ENCODE results near the gene NFE2.

The NFE2 gene

DNA sequence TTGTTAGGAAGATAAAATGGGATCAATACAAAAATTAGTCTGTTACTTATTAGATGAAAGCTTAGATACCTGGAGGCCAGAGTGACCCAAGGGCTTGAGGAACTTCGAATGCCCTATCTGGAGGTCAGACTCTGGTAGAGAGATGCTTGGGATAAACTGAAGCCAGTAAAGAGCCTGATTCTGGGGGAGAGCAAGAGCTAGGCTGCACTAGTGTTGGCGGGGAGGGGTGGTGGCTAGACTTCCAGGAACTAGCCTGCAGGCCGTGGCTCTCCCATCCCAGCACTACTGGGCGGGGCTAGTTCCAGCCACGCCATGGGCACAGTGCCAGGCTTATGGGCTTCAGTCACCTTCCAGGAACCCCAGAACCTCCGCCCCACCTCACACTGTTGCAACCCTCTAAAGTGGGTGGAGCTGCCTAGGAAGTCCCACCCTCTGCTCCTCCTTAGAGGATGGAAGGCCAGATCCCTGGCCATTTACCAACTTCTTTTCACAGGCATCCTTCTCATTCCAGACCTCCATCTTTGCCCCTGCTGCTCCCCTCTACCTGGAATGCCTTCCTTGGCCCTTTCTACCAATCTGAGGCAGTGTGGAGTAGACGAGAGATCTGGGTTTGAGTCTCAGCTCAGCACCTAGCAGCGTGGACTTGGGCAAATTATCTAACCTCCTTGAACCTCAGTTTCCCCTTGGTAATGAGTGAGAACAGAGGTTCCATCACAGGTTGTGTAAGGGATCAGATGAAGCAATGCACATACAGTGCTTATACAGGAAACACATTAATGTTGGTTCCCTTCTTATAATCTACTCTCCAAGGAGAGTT is 6.3 kb upstream of the NFE2 start:
- Histone ChIP-seq H3K27ac (ENCODE audit: insufficient read depth, low read length, poor library complexity, severe bottlenecking) (no peak overlapping the region), H3K36me3 (ENCODE audit: control insufficient read depth, insufficient read depth, low read length) (no peaks in the 10 kb centered on the region), H3K4me3 (ENCODE audit: insufficient read depth, low read depth, low read length, poor library complexity, severe bottlenecking) (no peak overlapping the region), H3K9me3 (ENCODE audit: control insufficient read depth, low read length) (no peaks in the 10 kb centered on the region), H3K27me3 (replicated peaks; ENCODE audit: control insufficient read depth, insufficient read depth, low read length, poor library complexity, severe bottlenecking) (no peaks in the 10 kb centered on the region), H3K4me1 (ENCODE audit: control insufficient read depth, insufficient read depth, low read length, poor library complexity, severe bottlenecking) (no peaks in the 10 kb centered on the region)
- no peak for DNase-seq

DNA sequence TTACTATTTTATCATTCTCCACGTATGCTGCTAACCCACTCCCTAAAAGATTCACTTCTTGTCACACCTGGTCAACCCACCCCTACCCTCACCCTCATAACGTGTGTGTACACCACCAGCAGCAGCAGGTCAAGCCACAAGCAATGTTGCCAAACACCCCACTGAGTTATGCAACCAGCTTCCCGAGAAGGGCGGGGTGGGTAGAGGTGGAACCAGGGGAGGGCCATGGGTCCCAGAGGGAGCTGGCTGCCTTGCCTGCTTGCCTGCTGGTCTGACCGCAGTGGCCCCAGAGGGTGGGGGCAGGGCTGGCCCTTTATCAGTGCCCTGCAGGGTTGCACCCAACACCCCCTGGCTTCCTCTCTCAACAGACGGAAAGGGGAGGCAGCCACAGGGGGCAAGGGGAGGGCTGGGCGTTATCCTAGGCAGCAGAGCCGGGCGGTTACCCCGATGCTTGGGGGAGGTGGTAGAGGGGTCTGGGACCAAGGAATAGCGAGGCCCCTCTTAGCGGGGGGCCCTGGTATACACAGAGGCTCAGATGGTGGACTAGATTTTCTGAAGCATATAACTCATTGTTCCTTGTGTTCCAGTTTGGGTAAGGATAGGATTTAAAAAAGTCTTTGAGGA is 3.5 kb upstream of the NFE2 start:
- Histone ChIP-seq H3K36me3 (ENCODE audit: control insufficient read depth, insufficient read depth, low read length) (no peaks in the 10 kb centered on the region), H3K4me3 (ENCODE audit: insufficient read depth, low read depth, low read length, poor library complexity, severe bottlenecking) (no peak overlapping the region), H3K27me3 (replicated peaks; ENCODE audit: control insufficient read depth, insufficient read depth, low read length, poor library complexity, severe bottlenecking) (peaks cover 17% of the 10 kb centered on the region), H3K4me1 (ENCODE audit: control insufficient read depth, insufficient read depth, low read length, poor library complexity, severe bottlenecking) (peaks cover 4% of the 10 kb centered on the region), H3K27ac (ENCODE audit: insufficient read depth, low read length, poor library complexity, severe bottlenecking) (no peak overlapping the region), H3K9me3 (ENCODE audit: control insufficient read depth, low read length) (no peaks in the 10 kb centered on the region)
- DNase-seq: no peak

DNA sequence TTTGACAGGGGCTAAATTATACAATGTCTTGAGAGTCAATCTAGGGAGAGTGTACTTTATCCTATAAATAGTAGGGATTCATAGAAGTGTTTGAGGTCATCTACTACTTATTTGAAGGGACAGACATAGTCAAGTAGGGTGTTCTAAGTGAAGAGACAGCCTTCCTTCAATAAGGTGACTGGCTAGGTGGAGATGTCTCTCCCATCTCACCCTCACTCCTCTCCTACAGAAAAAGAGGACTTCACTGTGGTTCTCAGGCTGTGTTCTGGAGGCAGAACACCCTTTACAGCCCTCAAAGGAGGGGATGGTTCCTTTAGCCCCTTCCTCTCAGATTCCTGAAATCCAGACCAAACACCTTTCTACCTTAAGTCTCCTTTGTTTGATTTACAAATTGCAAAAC is 2.8 kb upstream of the NFE2 start:
- peaks cover 17% of the 10 kb centered on the region for H3K27me3 ChIP-seq (replicated peaks; ENCODE audit: control insufficient read depth, insufficient read depth, low read length, poor library complexity, severe bottlenecking)
- H3K27ac ChIP-seq (ENCODE audit: insufficient read depth, low read length, poor library complexity, severe bottlenecking): no peak overlapping the region
- DNase-seq: no peak
- no peaks in the 10 kb centered on the region for H3K9me3 ChIP-seq (ENCODE audit: control insufficient read depth, low read length)
- no peaks in the 10 kb centered on the region for H3K36me3 ChIP-seq (ENCODE audit: control insufficient read depth, insufficient read depth, low read length)
- no peak overlapping the region for H3K4me3 ChIP-seq (ENCODE audit: insufficient read depth, low read depth, low read length, poor library complexity, severe bottlenecking)
- peaks cover 4% of the 10 kb centered on the region for H3K4me1 ChIP-seq (ENCODE audit: control insufficient read depth, insufficient read depth, low read length, poor library complexity, severe bottlenecking)

DNA sequence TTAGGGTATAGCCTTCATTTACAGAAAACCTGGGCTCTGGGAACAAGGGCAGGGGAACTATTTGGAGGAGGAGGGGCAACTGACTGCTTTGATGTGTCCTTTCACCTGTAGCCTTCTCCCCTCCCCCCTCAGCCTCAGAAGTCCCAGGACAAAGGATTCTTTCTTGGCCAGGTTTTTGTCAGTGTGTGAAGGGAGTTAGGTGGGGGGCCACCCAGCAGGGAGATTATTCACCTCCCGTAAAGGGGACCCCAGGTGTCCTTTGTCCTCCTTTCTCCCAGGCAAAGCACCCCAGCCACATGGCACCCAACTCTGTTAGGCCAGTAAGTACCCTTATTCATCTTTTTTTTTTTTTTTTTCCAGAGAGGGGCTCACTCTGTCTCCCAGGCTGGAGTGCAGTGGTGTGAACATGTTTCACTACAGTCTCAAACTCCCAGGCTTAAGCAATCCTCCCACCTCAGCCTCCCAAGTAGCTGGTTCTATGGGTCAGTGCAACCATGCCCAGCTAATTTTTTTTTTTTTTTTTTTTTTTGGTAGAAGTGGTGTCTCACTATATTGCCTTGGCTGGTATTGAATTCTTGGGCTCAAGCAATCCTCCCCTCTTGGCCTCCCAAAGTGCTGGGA is 723 bp upstream of the NFE2 start:
- H3K27ac ChIP-seq (ENCODE audit: insufficient read depth, low read length, poor library complexity, severe bottlenecking): no peak overlapping the region

DNA sequence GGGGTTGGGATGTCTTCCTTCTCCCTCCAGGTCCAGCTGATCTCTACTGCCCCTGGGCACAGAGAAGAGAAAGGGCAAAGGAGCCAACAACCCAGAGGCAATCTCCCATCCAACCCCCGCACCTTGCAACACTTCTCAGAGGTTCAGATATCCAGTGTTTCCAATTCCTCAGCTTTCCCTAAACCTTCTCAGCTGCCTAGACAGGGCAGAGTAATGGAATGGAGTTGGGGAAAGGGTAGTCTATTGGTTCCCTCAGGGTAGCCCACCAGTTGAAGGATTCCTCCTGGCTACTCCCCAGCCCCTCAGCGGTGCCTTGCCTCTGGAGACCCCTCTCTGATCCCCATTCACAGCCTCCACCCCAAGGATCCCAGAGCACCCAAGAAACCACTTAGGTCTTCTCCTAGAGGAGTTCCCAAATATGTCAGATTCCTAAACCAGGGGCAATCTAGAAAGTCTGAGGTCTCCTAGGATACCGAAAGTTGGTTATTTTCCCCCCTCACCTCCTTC is 537 bp downstream of the NFE2 start:
- DNase-seq: no peak
- Histone ChIP-seq H3K4me3 (ENCODE audit: insufficient read depth, low read depth, low read length, poor library complexity, severe bottlenecking) (no peak overlapping the region), H3K27me3 (replicated peaks; ENCODE audit: control insufficient read depth, insufficient read depth, low read length, poor library complexity, severe bottlenecking) (peaks cover 17% of the 10 kb centered on the region), H3K36me3 (ENCODE audit: control insufficient read depth, insufficient read depth, low read length) (no peaks in the 10 kb centered on the region), H3K9me3 (ENCODE audit: control insufficient read depth, low read length) (no peaks in the 10 kb centered on the region), H3K27ac (ENCODE audit: insufficient read depth, low read length, poor library complexity, severe bottlenecking) (no peak overlapping the region), H3K4me1 (ENCODE audit: control insufficient read depth, insufficient read depth, low read length, poor library complexity, severe bottlenecking) (peaks cover 4% of the 10 kb centered on the region)

More for the DNA sequence above, 723 bp upstream of the NFE2 start:
- H3K9me3 ChIP-seq (ENCODE audit: control insufficient read depth, low read length): no peaks in the 10 kb centered on the region
- no peak overlapping the region for H3K4me3 ChIP-seq (ENCODE audit: insufficient read depth, low read depth, low read length, poor library complexity, severe bottlenecking)
- H3K27me3 ChIP-seq (replicated peaks; ENCODE audit: control insufficient read depth, insufficient read depth, low read length, poor library complexity, severe bottlenecking): peaks cover 17% of the 10 kb centered on the region
- H3K4me1 ChIP-seq (ENCODE audit: control insufficient read depth, insufficient read depth, low read length, poor library complexity, severe bottlenecking): peaks cover 4% of the 10 kb centered on the region
- H3K36me3 ChIP-seq (ENCODE audit: control insufficient read depth, insufficient read depth, low read length): no peaks in the 10 kb centered on the region
- DNase-seq: no peak

DNA sequence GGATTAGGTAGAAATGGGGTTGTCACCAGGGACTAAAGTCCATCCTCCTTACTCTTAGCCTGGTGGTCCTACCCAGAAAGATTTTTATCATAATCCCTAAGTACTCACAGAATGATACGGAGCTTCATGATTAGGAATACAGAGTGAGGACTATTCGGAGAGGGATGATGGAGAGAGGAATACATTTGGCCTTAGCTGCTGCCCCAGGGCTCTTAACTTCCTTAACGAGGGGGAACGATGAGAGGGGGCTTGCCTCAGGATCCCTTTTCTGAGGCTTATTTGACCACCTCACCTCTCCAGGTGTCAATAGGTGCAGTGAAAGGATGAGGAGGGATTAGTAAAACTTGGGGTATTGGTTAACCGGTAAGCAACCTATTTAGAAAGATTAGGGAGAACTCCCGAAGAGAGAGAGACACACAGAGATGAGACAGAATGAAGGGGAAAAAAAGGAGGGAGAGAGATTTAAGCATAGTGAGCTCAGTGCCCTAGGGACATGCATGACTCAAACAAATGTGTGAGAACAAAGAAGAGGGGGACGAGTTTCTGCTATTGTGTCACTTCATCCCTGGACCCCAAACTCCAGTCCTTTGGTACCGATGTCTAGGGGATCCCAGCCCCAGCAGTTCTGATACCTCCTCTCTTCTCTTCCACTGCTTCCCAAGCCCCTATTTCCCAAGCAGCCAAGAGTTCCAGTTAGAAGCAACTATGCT is 1.1 kb downstream of the NFE2 start:
- Histone ChIP-seq H3K36me3 (ENCODE audit: control insufficient read depth, insufficient read depth, low read length) (no peaks in the 10 kb centered on the region), H3K27me3 (replicated peaks; ENCODE audit: control insufficient read depth, insufficient read depth, low read length, poor library complexity, severe bottlenecking) (peaks cover 17% of the 10 kb centered on the region), H3K9me3 (ENCODE audit: control insufficient read depth, low read length) (no peaks in the 10 kb centered on the region), H3K4me3 (ENCODE audit: insufficient read depth, low read depth, low read length, poor library complexity, severe bottlenecking) (no peak overlapping the region), H3K27ac (ENCODE audit: insufficient read depth, low read length, poor library complexity, severe bottlenecking) (no peak overlapping the region), H3K4me1 (ENCODE audit: control insufficient read depth, insufficient read depth, low read length, poor library complexity, severe bottlenecking) (peaks cover 4% of the 10 kb centered on the region)
- no peak for DNase-seq

DNA sequence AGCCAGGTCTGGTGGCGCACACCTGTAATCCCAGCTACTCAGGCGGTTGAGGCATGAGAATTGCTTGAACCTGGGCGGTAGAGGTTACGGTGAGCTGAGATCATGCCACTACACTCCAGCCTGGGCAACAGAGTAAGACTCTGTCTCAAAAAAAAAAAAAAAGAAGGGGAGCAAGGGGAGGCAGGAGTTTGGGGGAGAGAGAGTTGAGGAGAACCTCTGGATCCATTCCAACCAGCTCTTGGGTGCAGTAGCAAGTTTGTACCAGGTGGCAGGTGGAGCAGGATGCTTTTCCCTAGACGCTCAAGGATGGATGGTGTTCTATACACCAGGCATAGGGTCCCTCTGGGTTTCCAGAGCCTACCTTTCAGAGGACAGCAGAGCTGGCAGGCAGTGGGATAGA is 1.9 kb downstream of the NFE2 start:
- H3K4me1 ChIP-seq (ENCODE audit: control insufficient read depth, insufficient read depth, low read length, poor library complexity, severe bottlenecking): peaks cover 4% of the 10 kb centered on the region
- H3K27me3 ChIP-seq (replicated peaks; ENCODE audit: control insufficient read depth, insufficient read depth, low read length, poor library complexity, severe bottlenecking): peaks cover 17% of the 10 kb centered on the region
- H3K27ac ChIP-seq (ENCODE audit: insufficient read depth, low read length, poor library complexity, severe bottlenecking): no peak overlapping the region
- no peaks in the 10 kb centered on the region for H3K36me3 ChIP-seq (ENCODE audit: control insufficient read depth, insufficient read depth, low read length)
- DNase-seq: no peak
- H3K9me3 ChIP-seq (ENCODE audit: control insufficient read depth, low read length): no peaks in the 10 kb centered on the region
- no peak overlapping the region for H3K4me3 ChIP-seq (ENCODE audit: insufficient read depth, low read depth, low read length, poor library complexity, severe bottlenecking)

DNA sequence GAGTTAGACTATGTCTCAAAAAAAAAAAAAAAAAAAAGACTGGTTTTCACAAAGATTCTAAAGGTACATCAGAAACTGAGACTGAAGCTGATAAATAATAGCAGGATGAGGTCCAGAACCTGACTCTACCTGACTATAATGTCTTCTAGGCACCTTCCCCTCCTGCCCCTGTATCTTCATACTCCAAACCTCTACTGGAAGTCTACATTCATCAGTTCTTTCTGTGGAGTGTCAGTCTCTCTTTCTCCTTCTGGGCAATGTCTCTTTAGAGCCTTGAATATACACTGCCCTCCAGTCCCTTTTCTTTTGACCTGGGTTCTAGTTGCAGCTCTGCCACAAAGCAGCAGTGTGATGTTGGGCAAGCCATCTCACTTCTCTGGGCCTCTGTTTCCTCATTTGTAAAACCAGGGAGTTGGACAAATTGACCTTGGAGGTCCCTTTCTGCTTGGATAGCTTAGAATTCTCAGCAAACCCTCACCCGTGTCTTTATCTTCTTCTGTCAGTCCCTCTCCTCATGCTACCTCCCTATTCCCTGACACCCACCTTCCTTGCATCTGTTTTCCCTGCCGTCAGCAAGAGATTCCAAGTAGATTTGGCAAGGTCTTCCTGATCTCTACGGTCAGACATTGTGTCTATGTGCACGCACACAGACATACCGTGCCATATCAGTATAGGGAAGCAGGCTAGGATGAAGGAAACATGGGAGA is 4.3 kb downstream of the NFE2 start:
- no peak for DNase-seq
- Histone ChIP-seq H3K4me1 (ENCODE audit: control insufficient read depth, insufficient read depth, low read length, poor library complexity, severe bottlenecking) (peaks cover 4% of the 10 kb centered on the region), H3K27ac (ENCODE audit: insufficient read depth, low read length, poor library complexity, severe bottlenecking) (no peak overlapping the region)

DNA sequence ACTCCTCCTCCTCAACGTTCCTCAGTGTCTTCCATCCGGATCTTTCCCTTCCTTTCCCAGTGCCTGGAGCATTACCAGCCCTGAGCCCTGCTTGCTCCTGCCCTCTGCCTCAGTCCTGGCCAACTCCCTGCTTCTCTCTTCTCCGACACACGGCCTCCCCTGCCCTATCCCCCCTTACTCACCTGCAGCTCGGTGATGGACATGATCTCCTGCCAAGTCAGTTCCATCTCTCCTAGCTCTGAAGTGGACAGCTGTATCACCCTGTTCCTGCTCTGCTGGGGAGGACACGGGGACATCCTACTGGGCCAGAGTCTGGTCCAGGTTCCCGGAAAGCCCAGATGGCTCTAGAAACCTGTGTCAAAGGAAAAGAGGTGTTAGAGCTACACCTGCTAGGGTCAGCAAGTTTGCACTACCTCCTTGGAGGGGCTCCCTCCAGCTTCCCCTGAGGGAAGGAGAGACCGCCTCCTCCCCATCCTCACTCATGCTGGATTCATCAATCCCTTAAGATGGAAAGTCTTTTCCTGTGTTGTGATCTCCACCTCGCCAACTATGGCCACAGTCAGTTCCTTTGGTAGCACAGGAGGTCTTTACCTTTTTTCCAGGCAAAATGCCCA is 5.8 kb downstream of the NFE2 start:
- H3K27ac ChIP-seq (ENCODE audit: insufficient read depth, low read length, poor library complexity, severe bottlenecking): no peak overlapping the region
- no peaks in the 10 kb centered on the region for H3K36me3 ChIP-seq (ENCODE audit: control insufficient read depth, insufficient read depth, low read length)
- H3K9me3 ChIP-seq (ENCODE audit: control insufficient read depth, low read length): no peaks in the 10 kb centered on the region
- DNase-seq: no peak
- H3K4me1 ChIP-seq (ENCODE audit: control insufficient read depth, insufficient read depth, low read length, poor library complexity, severe bottlenecking): no peaks in the 10 kb centered on the region
- peaks cover under 1% of the 10 kb centered on the region for H3K27me3 ChIP-seq (replicated peaks; ENCODE audit: control insufficient read depth, insufficient read depth, low read length, poor library complexity, severe bottlenecking)
- H3K4me3 ChIP-seq (ENCODE audit: insufficient read depth, low read depth, low read length, poor library complexity, severe bottlenecking): no peak overlapping the region

More for the DNA sequence above, 4.3 kb downstream of the NFE2 start:
- Histone ChIP-seq H3K27me3 (replicated peaks; ENCODE audit: control insufficient read depth, insufficient read depth, low read length, poor library complexity, severe bottlenecking) (peaks cover 15% of the 10 kb centered on the region), H3K9me3 (ENCODE audit: control insufficient read depth, low read length) (no peaks in the 10 kb centered on the region), H3K4me3 (ENCODE audit: insufficient read depth, low read depth, low read length, poor library complexity, severe bottlenecking) (no peak overlapping the region), H3K36me3 (ENCODE audit: control insufficient read depth, insufficient read depth, low read length) (no peaks in the 10 kb centered on the region)

Measured in effector memory CD4-positive, alpha-beta T cell (primary cell).